NCI-H526 treated with DMSO at 0.1 percent for 48 hours (cell line): ENCODE results near the gene STARD3NL.
"Not testable (repeated sequence)": the region's sequence is repeated elsewhere in the genome, so short reads cannot be mapped to it uniquely, and the experiment has no call there.

Source experiments
- DNase-seq: peaks from one replicate; lab custom pipeline; 2025; lab: John Stamatoyannopoulos, UW

STARD3NL gene

DNA sequence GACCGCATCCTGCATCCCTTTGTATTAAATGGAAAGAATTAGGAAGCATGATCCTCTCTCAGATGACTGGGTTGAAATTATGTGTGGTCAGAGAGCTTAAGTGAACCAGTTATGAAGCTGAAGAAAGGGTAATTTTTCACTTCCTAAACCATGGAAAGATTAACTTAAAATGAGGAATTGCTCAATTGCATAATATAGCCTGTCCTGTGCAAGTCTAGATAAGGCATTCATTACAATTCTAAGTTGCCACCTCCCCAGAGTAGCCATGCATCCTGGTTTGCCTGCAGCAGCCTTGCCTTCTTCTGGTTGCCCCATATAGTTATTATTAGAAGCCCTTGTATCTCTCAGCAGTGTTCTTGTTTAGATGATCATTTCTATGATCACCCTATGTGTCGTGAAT lies 45.3 kb downstream of the STARD3NL start:
- no peak for DNase-seq

DNA sequence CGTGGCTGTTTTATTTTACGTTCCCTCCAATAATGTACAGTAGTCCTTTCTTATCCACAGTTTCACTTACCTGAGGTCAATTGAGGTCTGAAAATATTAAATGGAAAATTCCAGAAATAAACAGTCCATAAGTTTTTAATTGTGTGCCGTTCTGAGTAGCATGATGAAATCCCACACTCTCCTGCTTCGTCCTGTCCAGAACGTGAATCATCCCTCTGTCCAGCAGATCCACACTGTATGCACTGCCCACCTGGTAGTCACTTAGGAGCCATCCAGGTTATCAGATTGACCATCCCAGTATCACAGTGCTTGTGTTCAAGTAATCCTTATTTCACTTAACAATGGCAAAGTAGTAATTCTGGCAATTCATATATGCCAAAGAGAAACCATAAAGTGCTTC lies 46.3 kb downstream of the STARD3NL start:
- no peak for DNase-seq

DNA sequence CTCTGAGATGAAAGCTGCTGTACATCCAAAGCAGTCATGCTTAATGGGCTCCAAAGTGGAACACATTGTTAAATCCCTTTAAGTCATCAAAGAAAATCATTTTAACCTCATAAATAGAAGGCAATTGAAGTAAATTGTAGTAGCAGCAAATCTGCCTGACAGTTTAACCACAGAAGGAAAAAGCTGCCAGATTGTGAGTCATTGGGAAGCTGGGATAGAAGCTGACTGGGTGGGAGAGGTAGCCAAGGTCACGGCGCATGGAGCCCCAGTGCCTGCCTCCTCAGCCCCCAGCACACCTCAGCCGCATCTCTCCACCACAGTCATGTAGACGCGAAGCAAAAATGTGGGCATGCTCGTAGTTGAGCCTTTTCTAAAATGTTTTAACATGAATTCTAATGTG lies 51.3 kb downstream of the STARD3NL start:
- DNase-seq: no peak

GRCh38 chr7:38229884-38230642 lies 52.0 kb downstream of the STARD3NL start:
- no peak for DNase-seq

GRCh38 chr7:38232502-38233366 lies 54.7 kb downstream of the STARD3NL start:
- no peak for DNase-seq

GRCh38 chr7:38234759-38235158 lies 56.7 kb downstream of the STARD3NL start:
- DNase-seq: not testable (repeated sequence)

DNA sequence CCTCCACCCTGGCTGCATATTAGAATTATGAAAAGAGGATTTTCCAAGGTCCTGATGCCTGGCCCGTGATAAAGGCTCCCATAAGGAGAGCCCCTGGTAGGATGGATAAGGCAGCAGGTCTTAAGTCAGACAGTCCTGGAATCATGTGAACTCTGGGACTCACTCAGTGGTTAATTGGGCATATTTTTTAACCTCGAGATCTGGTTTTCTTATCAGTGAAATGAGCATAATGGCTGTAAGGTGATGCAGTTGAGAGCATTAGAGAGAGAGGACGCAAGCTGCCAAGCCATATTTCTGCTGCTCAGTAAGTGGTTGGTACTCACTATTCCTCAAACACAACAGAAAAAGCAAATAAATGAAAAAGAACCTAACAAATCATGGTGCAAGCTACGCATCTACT lies 57.6 kb downstream of the STARD3NL start:
- DNase-seq: no peak

GRCh38 chr7:38239129-38239528 lies 61.1 kb downstream of the STARD3NL start:
- DNase-seq: not testable (repeated sequence)

- no peak for DNase-seq
Observed at GRCh38 chr7:38241071-38241470, 63.0 kb downstream of the STARD3NL start.

- no peak for DNase-seq
Observed at GRCh38 chr7:38242814-38243213, 64.8 kb downstream of the STARD3NL start.

DNA sequence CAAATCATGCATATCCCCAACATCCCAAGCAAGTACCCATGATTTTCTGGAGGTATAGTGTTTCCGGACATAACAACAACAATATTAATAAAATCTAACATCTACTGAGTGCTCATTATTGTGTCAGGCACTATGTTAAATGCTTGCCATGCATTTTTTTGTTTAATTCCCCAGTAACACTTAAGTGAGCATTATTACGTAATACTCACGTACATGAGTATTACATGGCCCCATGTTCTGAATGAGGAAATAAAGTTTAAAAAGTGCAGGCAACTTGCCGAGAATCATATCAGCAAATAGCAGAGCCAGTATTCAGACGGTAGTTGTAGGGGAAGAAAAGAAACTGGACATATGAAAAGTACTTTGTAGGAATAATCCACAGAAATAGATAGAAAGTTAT lies 65.3 kb downstream of the STARD3NL start:
- DNase-seq: not testable (repeated sequence)

DNA sequence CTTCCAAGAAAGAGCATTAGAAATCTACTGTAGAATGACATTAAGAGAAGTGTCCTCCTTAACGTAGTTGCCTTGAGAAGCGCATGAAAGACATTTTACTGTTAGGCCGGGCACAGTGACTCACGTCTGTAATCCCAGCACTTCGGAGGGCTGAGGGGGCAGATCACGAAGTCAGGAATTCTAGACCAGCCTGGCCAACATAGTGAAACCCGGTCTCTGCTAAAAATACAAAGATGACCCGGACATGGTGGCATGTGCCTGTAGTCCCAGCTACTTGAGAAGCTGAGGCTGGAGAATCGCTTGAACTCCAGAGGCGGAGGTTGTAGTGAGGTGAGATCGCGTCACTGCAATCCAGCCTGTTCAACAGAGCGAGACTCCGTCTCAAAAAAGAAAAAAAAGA lies 66.5 kb downstream of the STARD3NL start:
- DNase-seq: no peak

GRCh38 chr7:38245409-38245977 lies 67.4 kb downstream of the STARD3NL start:
- DNase-seq: no peak

DNA sequence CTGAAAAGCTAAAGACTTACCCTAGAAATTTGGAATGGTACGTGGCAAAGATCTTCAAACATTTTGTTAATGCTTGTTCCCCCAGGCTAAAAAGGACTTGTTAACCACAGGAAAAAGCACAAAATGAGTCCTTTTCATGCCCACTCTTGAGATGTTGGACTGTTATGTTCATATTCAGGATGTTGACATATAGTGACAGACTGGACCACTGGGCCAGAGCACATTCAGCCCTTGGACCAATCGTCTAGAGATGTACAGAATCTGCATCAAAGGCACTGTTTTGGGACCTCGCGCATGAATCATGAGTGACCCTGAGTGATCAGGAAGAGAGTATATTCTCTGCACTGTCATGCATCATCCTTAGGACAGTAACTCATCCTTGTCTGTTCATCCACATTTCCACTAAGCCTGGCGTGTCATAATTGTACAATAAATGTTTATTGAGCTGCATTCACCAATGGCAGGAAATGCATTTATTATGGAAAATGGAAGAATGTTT lies 70.1 kb downstream of the STARD3NL start:
- no peak for DNase-seq

DNA sequence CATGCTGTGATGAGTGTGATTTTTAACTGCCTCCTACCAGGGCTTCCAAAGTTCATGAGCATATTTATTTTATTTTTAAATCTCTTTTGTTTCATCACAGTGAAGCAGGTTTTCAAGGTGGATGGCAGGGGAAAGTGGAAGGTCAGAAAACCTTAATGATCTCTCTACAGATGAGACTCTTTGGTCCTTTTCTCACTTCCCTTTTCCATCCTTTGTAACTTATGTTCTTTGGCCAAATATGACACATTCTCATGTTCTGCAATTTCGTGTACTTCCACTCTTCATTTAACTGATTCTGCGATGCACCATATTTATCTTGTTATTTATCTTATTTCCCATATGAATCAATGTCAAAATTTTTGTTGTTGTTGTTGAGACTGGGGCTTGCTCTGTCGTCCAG lies 71.8 kb downstream of the STARD3NL start:
- DNase-seq: not testable (repeated sequence)

DNA sequence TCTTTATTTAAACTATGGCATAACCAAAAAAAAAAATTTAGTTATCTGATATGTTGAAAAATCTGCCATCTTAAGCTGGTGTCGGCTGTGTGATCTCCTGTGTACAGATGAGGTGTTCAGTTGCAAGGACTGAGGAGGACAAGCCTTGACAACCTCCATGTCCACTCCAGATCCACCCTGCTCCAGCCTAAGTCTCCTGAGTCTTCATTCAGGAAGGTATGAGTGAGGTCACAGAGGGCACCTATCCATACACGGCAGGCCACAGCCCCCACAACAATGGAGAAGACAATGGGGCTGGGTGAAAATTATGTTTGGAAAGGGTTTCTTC lies 79.3 kb downstream of the STARD3NL start:
- DNase-seq: no peak

GRCh38 chr7:38259157-38259556 lies 81.1 kb downstream of the STARD3NL start:
- not testable (repeated sequence) for DNase-seq

DNA sequence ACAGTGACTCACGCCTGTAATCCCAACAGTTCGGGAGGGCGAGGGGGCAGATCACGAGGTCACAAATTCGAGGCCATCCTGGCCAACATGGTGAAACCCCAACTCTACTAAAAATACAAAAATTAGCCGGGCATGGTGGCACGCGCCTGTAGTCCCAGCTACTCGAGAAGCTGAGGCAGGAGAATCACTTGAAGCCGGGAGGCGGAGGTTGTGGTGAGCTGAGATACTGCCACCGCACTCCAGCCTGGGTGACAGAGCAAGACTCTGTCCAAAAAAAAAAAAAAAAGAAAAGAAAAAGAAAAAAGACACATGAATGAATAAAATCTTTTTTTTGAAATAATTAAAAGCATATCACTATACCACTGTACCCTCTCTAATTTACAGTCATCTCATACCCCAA lies 83.6 kb downstream of the STARD3NL start:
- not testable (repeated sequence) for DNase-seq

GRCh38 chr7:38262026-38262425 lies 84.0 kb downstream of the STARD3NL start:
- not testable (repeated sequence) for DNase-seq

- DNase-seq: no peak
Observed at GRCh38 chr7:38262545-38262944, 84.5 kb downstream of the STARD3NL start.

DNA sequence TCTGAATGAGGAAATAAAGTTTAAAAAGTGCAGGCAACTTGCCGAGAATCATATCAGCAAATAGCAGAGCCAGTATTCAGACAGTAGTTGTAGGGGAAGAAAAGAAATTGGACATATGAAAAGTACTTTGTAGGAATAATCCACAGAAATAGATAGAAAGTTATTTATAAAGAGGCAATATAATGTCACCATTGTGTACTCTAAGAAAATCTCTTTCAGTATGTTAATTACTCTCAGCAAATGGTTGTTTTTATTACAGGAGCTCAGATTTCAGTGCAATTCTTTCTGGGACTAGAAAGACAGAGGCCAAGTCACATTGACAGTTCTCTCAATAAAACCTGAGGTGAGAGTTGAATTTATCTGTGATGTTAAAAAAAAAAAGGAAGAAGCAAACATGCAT lies 85.2 kb downstream of the STARD3NL start:
- DNase-seq: not testable (repeated sequence)

DNA sequence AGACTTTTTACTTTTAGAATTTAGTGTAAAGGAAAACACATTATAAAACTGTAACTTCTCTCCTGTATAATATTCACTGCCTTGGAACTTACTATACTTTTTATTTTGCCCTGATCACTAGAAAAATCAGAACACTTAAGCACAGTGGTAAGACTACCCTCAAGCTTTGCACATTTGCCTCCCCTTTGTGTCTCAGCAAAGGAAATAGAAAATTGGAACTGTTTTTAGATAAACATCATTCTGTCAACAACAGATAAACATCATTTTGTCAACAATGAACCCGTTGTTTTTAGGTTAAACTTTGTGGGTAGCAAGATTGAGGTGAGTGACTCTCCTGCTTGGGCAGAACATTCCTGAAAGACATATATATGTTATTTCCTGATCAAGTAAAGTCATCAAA lies 86.6 kb downstream of the STARD3NL start:
- DNase-seq: not testable (repeated sequence)

GRCh38 chr7:38265958-38266357 lies 87.9 kb downstream of the STARD3NL start:
- not testable (repeated sequence) for DNase-seq
